ENCODE data around the gene POU6F2. TPM values are rescaled to one million over a fixed set of nuclear protein-coding genes. Genes with fewer than 3 reads are reported as not detected.

The POU6F2 gene
- total RNA-seq, 1 experiment from 2014 or later = 0.64 TPM

DNA sequence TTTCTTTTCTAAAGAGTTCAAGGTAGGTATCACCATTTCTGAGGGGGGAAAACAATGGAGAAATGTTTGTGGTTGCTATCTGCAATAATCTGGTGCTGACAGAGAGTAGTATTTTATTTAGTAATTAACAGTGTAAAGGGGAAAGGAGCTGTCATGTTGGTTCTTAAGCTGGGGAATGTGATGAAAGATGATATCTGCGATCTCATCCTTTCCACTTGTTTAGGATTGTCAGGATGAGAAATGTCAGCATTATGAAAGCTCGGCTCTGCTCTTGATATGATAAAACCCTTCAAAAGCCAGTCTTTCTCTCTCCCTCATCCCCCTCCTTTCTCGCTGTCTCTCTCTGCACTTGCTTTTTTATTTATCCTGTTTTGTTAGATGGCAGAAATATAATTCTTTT, 106.1 kb downstream of the POU6F2 start:
- Mint-ChIP-seq H3K36me3 (ENCODE audit: insufficient read depth, unreplicated experiment) (no peaks in the 10 kb centered on the region), H3K27me3 (ENCODE audit: unreplicated experiment) (no peaks in the 10 kb centered on the region), H3K4me1 (ENCODE audit: low read depth, unreplicated experiment) (no peaks in the 10 kb centered on the region), H3K4me3 (ENCODE audit: low read depth, unreplicated experiment) (no peak overlapping the region), H3K27ac (ENCODE audit: unreplicated experiment) (no peak overlapping the region), H3K9me3 (ENCODE audit: low read depth, unreplicated experiment) (no peaks in the 10 kb centered on the region)
- DNase-seq = no peak
- TF ChIP-seq, protein P1, sequence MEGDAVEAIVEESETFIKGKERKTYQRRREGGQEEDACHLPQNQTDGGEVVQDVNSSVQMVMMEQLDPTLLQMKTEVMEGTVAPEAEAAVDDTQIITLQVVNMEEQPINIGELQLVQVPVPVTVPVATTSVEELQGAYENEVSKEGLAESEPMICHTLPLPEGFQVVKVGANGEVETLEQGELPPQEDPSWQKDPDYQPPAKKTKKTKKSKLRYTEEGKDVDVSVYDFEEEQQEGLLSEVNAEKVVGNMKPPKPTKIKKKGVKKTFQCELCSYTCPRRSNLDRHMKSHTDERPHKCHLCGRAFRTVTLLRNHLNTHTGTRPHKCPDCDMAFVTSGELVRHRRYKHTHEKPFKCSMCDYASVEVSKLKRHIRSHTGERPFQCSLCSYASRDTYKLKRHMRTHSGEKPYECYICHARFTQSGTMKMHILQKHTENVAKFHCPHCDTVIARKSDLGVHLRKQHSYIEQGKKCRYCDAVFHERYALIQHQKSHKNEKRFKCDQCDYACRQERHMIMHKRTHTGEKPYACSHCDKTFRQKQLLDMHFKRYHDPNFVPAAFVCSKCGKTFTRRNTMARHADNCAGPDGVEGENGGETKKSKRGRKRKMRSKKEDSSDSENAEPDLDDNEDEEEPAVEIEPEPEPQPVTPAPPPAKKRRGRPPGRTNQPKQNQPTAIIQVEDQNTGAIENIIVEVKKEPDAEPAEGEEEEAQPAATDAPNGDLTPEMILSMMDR (IDR thresholded peaks at IDR 0.05; ENCODE audit: unreplicated experiment) = no peak
- CTCF ChIA-PET = no interaction called here
- no TSS peak for BruUV-seq (replicated peaks)
- intact Hi-C loops (cut with micrococcal nuclease; ENCODE audit: unreplicated experiment) = no loop called here

- no peak overlapping the region for H3K4me3 Mint-ChIP-seq (ENCODE audit: low read depth, unreplicated experiment)
- no peaks in the 10 kb centered on the region for H3K36me3 Mint-ChIP-seq (ENCODE audit: insufficient read depth, unreplicated experiment)
- no TSS peak for BruUV-seq (replicated peaks)
Measured at GRCh38 chr7:39084349-39084748, 106.6 kb downstream of the POU6F2 start.

DNA sequence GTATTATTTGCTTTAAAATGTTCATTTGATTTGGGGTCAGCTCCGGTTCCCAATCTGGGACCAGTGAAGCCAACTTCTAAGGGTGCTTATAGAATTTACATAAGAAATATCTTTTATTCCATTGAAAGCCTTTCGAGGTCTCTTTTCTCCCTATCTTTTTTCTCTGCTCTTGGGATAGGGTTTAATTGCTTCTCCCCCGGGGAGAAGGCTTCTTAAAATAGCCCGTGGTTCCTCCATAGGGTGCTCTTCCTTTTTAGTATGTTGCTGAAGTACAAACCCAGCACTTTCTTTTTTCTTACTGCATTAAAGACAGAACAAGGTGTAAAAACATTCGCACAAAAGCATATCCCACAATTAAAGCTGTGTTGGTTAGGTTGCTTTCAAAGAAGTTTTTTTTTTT, 107.5 kb downstream of the POU6F2 start:
- no peak overlapping the region for H3K27ac Mint-ChIP-seq (ENCODE audit: unreplicated experiment)
- no peaks in the 10 kb centered on the region for H3K4me1 Mint-ChIP-seq (ENCODE audit: low read depth, unreplicated experiment)
- no peaks in the 10 kb centered on the region for H3K36me3 Mint-ChIP-seq (ENCODE audit: insufficient read depth, unreplicated experiment)
- no peaks in the 10 kb centered on the region for H3K27me3 Mint-ChIP-seq (ENCODE audit: unreplicated experiment)
- DNase-seq = no peak
- TF ChIP-seq, protein P1 (IDR thresholded peaks at IDR 0.05; ENCODE audit: unreplicated experiment) = no peak
- intact Hi-C loops (cut with micrococcal nuclease; ENCODE audit: unreplicated experiment) = no loop called here
- no peak overlapping the region for H3K4me3 Mint-ChIP-seq (ENCODE audit: low read depth, unreplicated experiment)
- CTCF ChIA-PET = interaction anchor here (0.6 kb wide), 2 partner anchors 381 to 813 kb away, joined by 4 read pairs; no protein-coding TSS in a partner anchor
- H3K9me3 Mint-ChIP-seq (ENCODE audit: low read depth, unreplicated experiment) = no peaks in the 10 kb centered on the region
- no TSS peak for BruUV-seq (replicated peaks)

More at GRCh38 chr7:39084349-39084748, 106.6 kb downstream of the POU6F2 start:
- Mint-ChIP-seq H3K4me1 (ENCODE audit: low read depth, unreplicated experiment) (no peaks in the 10 kb centered on the region), H3K27me3 (ENCODE audit: unreplicated experiment) (no peaks in the 10 kb centered on the region), H3K9me3 (ENCODE audit: low read depth, unreplicated experiment) (no peaks in the 10 kb centered on the region), H3K27ac (ENCODE audit: unreplicated experiment) (no peak overlapping the region)
- DNase-seq = no peak
- CTCF ChIA-PET = no interaction called here
- TF ChIP-seq, protein P1 (IDR thresholded peaks at IDR 0.05; ENCODE audit: unreplicated experiment) = no peak
- intact Hi-C loops (cut with micrococcal nuclease; ENCODE audit: unreplicated experiment) = no loop called here

- no peaks in the 10 kb centered on the region for H3K4me1 Mint-ChIP-seq (ENCODE audit: low read depth, unreplicated experiment)
- BruUV-seq (replicated peaks) = no TSS peak
- no peaks in the 10 kb centered on the region for H3K36me3 Mint-ChIP-seq (ENCODE audit: insufficient read depth, unreplicated experiment)
- TF ChIP-seq, protein P1 (IDR thresholded peaks at IDR 0.05; ENCODE audit: unreplicated experiment) = no peak
- H3K9me3 Mint-ChIP-seq (ENCODE audit: low read depth, unreplicated experiment) = no peaks in the 10 kb centered on the region
- DNase-seq = no peak
- H3K27ac Mint-ChIP-seq (ENCODE audit: unreplicated experiment) = no peak overlapping the region
- CTCF ChIA-PET = interaction anchor here (0.6 kb wide), 2 partner anchors 381 to 812 kb away, joined by 4 read pairs; no protein-coding TSS in a partner anchor
- no peaks in the 10 kb centered on the region for H3K27me3 Mint-ChIP-seq (ENCODE audit: unreplicated experiment)
- no peak overlapping the region for H3K4me3 Mint-ChIP-seq (ENCODE audit: low read depth, unreplicated experiment)
- intact Hi-C loops (cut with micrococcal nuclease; ENCODE audit: unreplicated experiment) = no loop called here
Measured at GRCh38 chr7:39085590-39086049, 107.9 kb downstream of the POU6F2 start.
